Liver (tissue), 9 donors: ENCODE data around the gene MCCD1. TPM values are rescaled to one million over a fixed set of nuclear protein-coding genes. Genes with fewer than 3 reads are reported as not detected.

Source experiments
- DNase-seq: peaks from one replicate; pipeline ENCODE4 v3.0.0-alpha.2; 2017; ENCODE audit warnings: low spot score
- H3K27ac ChIP-seq, 2 donors: one replicate each; pipeline ENCODE4 v1.7.0; 2013; ENCODE audit warnings: inconsistent platforms in 2 of 2, low read length in 2 of 2, control low read depth in 1 of 2, low read depth in 1 of 2, mild to moderate bottlenecking in 1 of 2
- H3K27me3 ChIP-seq, 4 donors: one replicate each; pipeline versions ENCODE4 v1.6.1 to v1.7.0; 2013; ENCODE audit warnings: low read length in 3 of 4, inconsistent platforms in 1 of 4, mild to moderate bottlenecking in 1 of 4, moderate library complexity in 1 of 4; ENCODE audit not compliant: control insufficient read depth in 4 of 4, insufficient read depth in 4 of 4
- H3K36me3 ChIP-seq, 4 donors: one replicate each; pipeline versions ENCODE4 v1.6.1 to v1.7.0; 2013; ENCODE audit warnings: low read length in 3 of 4, mild to moderate bottlenecking in 3 of 4, low read depth in 1 of 4, moderate library complexity in 1 of 4; ENCODE audit not compliant: control insufficient read depth in 4 of 4, insufficient read depth in 3 of 4
- H3K4me1 ChIP-seq, 4 donors: one replicate each; pipeline versions ENCODE4 v1.6.1 to v1.7.0; 2013; ENCODE audit warnings: low read length in 3 of 4, mild to moderate bottlenecking in 3 of 4, moderate library complexity in 1 of 4; ENCODE audit not compliant: control insufficient read depth in 4 of 4, insufficient read depth in 4 of 4
- H3K4me3 ChIP-seq, 3 donors: one replicate each; pipeline versions ENCODE4 v1.6.1 to v1.7.0; 2013; ENCODE audit warnings: low read length in 3 of 3, control low read depth in 1 of 3, low read depth in 1 of 3, mild to moderate bottlenecking in 1 of 3
- H3K9ac ChIP-seq, 2 donors: one replicate each; pipeline ENCODE4 v1.7.0; 2013; ENCODE audit warnings: low read length in 2 of 2, mild to moderate bottlenecking in 2 of 2, moderate library complexity in 2 of 2, control low read depth in 1 of 2, low read depth in 1 of 2
- H3K9me3 ChIP-seq, 4 donors: one replicate each; pipeline versions ENCODE4 v1.6.1 to v1.7.0; 2013; ENCODE audit warnings: low read length in 3 of 4; ENCODE audit not compliant: control insufficient read depth in 4 of 4
- ATF3 ChIP-seq: IDR thresholded peaks from 2 replicates; pipeline ENCODE4 v1.6.1; 2016; ENCODE audit warnings: antibody characterized with exemption
- CTCF ChIP-seq: fragments of 150-350 bp; IDR thresholded peaks from 2 replicates; pipeline ENCODE4 v1.5.1; 2017; ENCODE audit warnings: improper control_type of control experiment, low read depth, low read length; ENCODE audit not compliant: missing input control
- EGR1 ChIP-seq, 2 donors: IDR thresholded peaks; 2 replicates each; pipeline ENCODE4 v1.6.1; 2016 to 2018; ENCODE audit warnings: antibody characterized with exemption in 2 of 2, low read depth in 2 of 2
- FOXA2 ChIP-seq: IDR thresholded peaks from 2 replicates; pipeline ENCODE4 v1.6.1; 2016; ENCODE audit warnings: antibody characterized with exemption
- GABPA ChIP-seq, 2 donors: IDR thresholded peaks in 1 of 2; conservative IDR thresholded peaks in 1 of 2; 2 replicates each; pipeline ENCODE4 v1.6.1; 2016; ENCODE audit warnings: antibody characterized with exemption in 2 of 2, mild to moderate bottlenecking in 1 of 2, moderate library complexity in 1 of 2
- HNF4A ChIP-seq, 2 donors: conservative IDR thresholded peaks; 2 replicates each; pipeline ENCODE4 v1.6.1; 2016; ENCODE audit warnings: antibody characterized with exemption in 2 of 2, mild to moderate bottlenecking in 2 of 2
- HNF4G ChIP-seq: IDR thresholded peaks from 2 replicates; pipeline ENCODE4 v1.6.1; 2016; ENCODE audit warnings: antibody characterized with exemption
- JUND ChIP-seq, 2 donors: IDR thresholded peaks; 2 replicates each; pipeline ENCODE4 v1.6.1; 2016; ENCODE audit warnings: antibody characterized with exemption in 2 of 2
- MAX ChIP-seq: IDR thresholded peaks from 2 replicates; pipeline ENCODE4 v1.6.1; 2016; ENCODE audit warnings: antibody characterized with exemption
- NR2F2 ChIP-seq: IDR thresholded peaks from 2 replicates; pipeline ENCODE4 v1.6.1; 2016; ENCODE audit warnings: antibody characterized with exemption
- RAD21 ChIP-seq, 2 donors: IDR thresholded peaks; 2 replicates each; pipeline ENCODE4 v1.6.1; 2016; ENCODE audit warnings: antibody characterized with exemption in 2 of 2, mild to moderate bottlenecking in 2 of 2
- REST ChIP-seq: IDR thresholded peaks from 2 replicates; pipeline ENCODE4 v1.6.1; 2016; ENCODE audit warnings: antibody characterized with exemption, mild to moderate bottlenecking
- RXRA ChIP-seq, 2 donors: IDR thresholded peaks; 2 replicates each; pipeline ENCODE4 v1.6.1; 2017 to 2018; ENCODE audit warnings: antibody characterized with exemption in 2 of 2, mild to moderate bottlenecking in 1 of 2
- SP1 ChIP-seq: IDR thresholded peaks from 2 replicates; pipeline ENCODE4 v1.6.1; 2018; ENCODE audit warnings: antibody characterized with exemption, mild to moderate bottlenecking
- TAF1 ChIP-seq: conservative IDR thresholded peaks from 2 replicates; pipeline ENCODE4 v1.6.1; 2016; ENCODE audit warnings: antibody characterized with exemption, mild to moderate bottlenecking
- YY1 ChIP-seq: IDR thresholded peaks from 2 replicates; pipeline ENCODE4 v1.6.1; 2016; ENCODE audit warnings: antibody characterized with exemption, mild to moderate bottlenecking
- WGBS: extraction: QIAGEN DNeasy Blood & Tissue Kit; methylation state at CpG from one replicate; pipeline ENCODE4 v1.1.7; 2013; 5-methylcytosine and 5-hydroxymethylcytosine counted together
- polyA plus RNA-seq, 2 donors: library from polyadenylated mRNA; stranded (reverse) in 1 of 2; unstranded in 1 of 2; fragments of 200-250 nt in 1 of 2; fragments of >200 nt in 1 of 2; fragmentation: Nextera tagmentation in 1 of 2; extraction: Ambion mirVana in 1 of 2; gene quantifications; one replicate each; pipeline versions ENCODE4 v1.2.1 to v1.2.3, GENCODE V29; 2013 to 2015
- total RNA-seq, 2 donors: library from RNA; depleted of rRNA; stranded (reverse); fragments of >200 nt; gene quantifications; one replicate each; pipeline ENCODE4 v1.2.3, GENCODE V29; 2014
- donor health status: healthy.
- donor health status: healthy.
- donor health status: healthy.
- donor health status: healthy.
- donor health status: healthy.

MCCD1 gene
- total and polyA plus RNA-seq, 4 donors: 0.56 TPM; not detected in 3

GRCh38 chr6:31510007-31510406 is 18.8 kb upstream of the MCCD1 start (continued):
- no peak for TF ChIP-seq REST
- no peak for TF ChIP-seq YY1
- no peak for TF ChIP-seq TAF1

GRCh38 chr6:31513456-31514165 is 15.2 kb upstream of the MCCD1 start:
- Histone ChIP-seq H3K4me1 (no peaks in the 10 kb centered on the region), H3K4me3 (no peak overlapping the region), H3K9me3 (no peaks in the 10 kb centered on the region), H3K27me3 (no peaks in the 10 kb centered on the region), H3K9ac (no peak overlapping the region), H3K27ac (no peak overlapping the region), H3K36me3 (no peaks in the 10 kb centered on the region)
- TF ChIP-seq SP1 (no peak), HNF4A (conservative IDR thresholded peaks at IDR 0.05) (no peak), MAX (no peak), NR2F2 (no peak), GABPA (IDR thresholded peaks at IDR 0.05 in 1 of 2, conservative IDR thresholded peaks at IDR 0.05 in 1 of 2) (no peak), ATF3 (no peak), HNF4G (no peak), YY1 (no peak), REST (no peak), RXRA (IDR thresholded peaks at IDR 0.05) (no peak), EGR1 (IDR thresholded peaks at IDR 0.05; ENCODE audit: low read depth in 2 of 2) (no peak), FOXA2 (no peak), CTCF (no peak), RAD21 (IDR thresholded peaks at IDR 0.05) (no peak), JUND (IDR thresholded peaks at IDR 0.05) (no peak)
- no peak for DNase-seq
- whole genome bisulfite sequencing: 68% methylated on average over 5 of the region's 5 CpGs
